ENCODE measurements around the gene HNRNPD.
"Not testable (repeated sequence)": the region's sequence is repeated elsewhere in the genome, so short reads cannot be mapped to it uniquely, and the experiment has no call there.

DNA sequence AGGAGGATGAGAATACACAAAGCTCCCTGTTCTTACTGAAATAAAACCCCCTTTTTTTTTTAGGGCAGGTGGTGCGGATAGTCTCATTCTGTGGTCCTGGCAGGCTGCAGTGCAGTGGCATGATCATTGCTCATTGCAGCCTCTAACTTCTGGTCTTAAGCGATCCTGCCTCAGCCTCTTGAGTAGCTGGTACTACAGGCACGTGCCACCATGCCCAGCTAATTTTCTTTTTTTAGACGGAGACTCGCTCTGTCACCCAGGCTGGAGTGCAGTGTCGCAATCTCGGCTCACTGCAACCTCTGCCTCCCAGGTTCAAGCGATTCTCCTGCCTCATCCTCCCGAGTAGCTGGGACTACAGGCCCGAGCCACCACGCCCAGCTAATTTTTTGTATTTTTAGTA is 41.3 kb upstream of the HNRNPD start:
- not testable (repeated sequence) for TF ChIP-seq CTCF, POLR2A (IDR thresholded peaks at IDR 0.05)
